Measurements from ENCODE around the gene SSBP1.

DNA sequence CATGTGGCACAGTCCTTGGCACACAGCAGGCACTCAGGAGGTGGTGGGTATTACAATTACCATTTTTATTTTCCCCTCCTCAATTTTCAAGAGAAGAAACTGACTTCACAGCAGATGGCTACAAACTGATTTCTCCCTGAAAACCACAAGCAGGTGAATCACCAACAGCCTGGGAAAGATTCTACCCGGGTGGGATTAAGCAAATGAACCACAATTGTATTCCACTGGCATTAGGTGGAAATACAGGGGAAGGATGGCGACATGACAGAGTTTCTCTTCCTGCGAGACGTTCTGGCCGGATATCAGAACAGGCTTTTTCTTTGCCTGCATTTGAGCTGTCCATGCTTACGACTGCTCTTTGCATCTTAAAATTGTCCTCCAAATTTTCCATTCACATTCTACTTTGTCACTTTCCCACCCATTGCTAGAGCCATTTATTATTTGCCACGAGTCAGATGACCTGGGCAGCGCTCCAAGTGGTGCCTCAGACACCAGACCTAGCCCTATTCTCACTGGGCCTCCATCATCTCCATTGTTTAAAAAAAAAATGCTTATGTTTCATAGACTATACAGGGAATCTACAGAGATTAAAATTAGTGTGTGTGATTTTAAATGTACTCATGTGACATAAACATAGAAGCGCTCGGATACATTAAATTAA lies 40.8 kb upstream of the SSBP1 start:
- TF ChIP-seq, protein P1, sequence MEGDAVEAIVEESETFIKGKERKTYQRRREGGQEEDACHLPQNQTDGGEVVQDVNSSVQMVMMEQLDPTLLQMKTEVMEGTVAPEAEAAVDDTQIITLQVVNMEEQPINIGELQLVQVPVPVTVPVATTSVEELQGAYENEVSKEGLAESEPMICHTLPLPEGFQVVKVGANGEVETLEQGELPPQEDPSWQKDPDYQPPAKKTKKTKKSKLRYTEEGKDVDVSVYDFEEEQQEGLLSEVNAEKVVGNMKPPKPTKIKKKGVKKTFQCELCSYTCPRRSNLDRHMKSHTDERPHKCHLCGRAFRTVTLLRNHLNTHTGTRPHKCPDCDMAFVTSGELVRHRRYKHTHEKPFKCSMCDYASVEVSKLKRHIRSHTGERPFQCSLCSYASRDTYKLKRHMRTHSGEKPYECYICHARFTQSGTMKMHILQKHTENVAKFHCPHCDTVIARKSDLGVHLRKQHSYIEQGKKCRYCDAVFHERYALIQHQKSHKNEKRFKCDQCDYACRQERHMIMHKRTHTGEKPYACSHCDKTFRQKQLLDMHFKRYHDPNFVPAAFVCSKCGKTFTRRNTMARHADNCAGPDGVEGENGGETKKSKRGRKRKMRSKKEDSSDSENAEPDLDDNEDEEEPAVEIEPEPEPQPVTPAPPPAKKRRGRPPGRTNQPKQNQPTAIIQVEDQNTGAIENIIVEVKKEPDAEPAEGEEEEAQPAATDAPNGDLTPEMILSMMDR (IDR thresholded peaks at IDR 0.05): no peak
- no peak for TF ChIP-seq POLR2A (IDR thresholded peaks at IDR 0.05)
